Fibroblast of skin of abdomen (primary cell): Measurements from ENCODE around the gene AGGF1.
"Not testable (repeated sequence)": the region's sequence is repeated elsewhere in the genome, so short reads cannot be mapped to it uniquely, and the experiment has no call there.

Experiments
- DNase-seq: peaks from one replicate; pipeline ENCODE4 v3.0.0-alpha.2; 2013

The AGGF1 gene

DNA sequence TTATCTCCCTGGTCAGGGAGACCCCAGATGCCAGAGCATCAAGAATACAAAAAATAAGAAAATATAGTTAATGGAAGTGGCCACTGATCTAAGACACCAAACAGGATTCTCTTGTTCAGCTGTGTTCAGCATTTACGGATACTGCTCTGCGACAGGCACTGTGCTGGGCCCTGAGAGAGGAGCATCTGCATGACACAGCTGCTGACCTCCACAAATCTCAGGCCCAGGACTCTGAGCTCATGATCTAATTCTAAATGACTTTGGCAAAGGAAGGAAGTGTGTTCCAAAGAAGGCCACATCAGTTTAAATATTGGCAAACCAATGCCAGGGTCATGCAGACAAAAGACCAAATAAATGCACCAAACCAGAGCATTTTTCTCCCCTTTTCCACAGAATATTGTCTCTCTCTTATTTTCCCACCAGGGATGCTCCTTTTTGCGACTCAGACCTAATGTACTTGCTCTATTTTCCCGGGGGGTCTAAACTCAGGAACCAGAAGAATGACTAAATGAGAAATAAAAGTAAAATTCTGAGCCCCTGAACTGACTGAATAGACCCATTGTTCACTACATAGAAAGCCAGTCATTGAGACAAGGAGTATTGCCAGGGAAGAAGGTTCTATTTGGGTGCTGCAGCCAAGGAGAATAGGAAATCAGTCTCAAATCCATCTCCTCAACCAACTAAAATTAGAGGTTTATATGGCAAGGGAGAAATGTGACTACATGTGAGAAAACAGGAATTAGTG lies 1.4 kb upstream of the AGGF1 start:
- no peak for DNase-seq

DNA sequence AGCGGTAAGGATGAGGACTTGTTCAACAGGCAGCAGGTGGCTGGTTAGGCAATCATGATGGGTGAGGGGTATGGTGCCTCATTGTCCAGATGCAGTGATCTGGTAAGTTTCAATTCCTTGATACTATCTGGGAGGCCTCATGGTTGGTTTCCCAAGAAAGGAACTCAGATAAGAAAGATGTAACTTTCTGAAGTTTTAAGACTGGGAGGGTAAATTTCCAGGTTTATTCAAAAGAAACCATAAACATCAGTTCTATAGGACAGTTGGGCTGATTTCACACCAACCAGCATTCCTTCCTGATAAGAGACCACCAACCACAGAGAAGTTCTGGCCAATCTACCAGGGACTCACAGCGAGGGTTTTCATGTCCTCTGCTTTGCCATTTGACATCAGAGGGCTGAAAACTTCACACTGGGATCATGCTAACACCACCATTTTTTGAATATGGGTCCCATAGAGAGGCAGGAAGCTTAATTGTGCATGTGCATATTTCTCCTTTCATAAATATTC lies 773 bp upstream of the AGGF1 start:
- DNase-seq, result no peak

DNA sequence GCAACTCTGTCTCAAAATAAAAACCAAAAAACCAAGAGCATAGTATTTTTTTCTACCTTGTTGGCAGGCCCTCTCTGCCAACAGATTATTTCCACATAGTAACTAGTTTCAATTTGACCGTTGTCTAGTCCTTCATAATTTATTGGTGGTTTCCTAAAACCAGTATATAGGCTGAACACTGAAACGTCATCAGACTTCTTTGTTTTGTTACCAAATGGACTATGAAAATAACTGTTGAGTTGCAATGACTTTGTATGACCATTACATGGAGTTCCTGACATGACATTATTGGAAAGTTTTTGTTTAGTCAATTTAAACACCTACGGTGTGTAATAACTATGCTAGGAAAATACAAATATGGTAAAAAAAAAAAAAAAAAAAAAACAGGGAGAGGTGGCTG lies 1.7 kb downstream of the AGGF1 start:
- DNase-seq, result no peak

DNA sequence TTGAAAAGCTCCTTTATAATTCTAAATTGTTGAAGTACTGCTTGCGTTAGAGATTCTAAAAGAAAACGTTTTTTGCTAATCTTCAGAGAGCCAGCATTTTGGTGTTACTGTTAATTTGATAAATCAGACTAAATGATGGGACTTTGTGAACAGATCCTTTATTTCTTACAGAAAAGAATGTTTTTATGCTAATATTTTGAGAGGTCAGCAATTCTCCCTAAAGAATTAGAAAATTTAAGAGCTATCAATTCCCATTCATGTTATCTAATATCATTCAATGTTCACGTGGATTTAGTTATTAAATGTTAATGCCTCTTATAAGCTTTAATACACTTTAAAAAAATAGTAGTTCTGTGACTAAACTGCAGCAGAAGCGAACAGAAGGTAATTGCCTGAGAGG lies 2.4 kb downstream of the AGGF1 start:
- DNase-seq, result no peak

DNA sequence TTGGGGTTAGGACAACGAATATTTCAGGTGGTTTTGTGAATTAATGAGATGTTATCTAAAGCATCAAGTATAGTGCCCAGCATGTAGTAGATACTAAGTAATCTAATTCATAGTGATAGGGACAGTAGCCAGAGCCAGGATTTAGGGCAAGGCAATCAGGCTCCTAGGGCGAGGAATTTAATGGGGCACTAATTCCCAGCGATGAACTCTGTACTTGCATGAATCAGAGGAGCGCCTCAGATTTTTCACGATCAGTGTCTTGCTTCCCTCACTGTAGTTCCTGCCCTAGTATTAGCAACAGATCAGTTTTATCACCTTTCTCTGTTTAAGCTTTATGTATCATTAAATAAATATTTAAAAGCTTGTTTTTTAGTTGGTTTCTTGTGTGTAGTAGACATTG lies 3.1 kb downstream of the AGGF1 start:
- DNase-seq, result no peak

DNA sequence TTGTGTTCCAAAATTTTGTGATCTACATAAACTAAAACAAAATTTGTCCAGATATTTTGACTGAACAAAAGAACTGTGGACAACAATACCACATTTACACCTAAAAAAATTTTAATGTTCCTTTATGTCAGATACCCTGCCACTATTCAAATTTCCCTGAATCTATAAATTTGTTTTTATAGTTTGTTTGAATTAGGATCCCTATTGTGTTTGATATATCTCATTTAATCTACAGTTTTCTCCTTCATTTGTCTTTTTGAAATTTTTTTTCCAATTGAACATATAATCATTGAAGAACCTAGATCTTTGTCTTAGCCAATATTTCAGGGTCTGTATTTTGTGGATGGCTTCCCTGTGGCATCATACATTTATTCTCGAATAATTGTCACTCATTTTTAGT lies 5.7 kb downstream of the AGGF1 start:
- no peak for DNase-seq

DNA sequence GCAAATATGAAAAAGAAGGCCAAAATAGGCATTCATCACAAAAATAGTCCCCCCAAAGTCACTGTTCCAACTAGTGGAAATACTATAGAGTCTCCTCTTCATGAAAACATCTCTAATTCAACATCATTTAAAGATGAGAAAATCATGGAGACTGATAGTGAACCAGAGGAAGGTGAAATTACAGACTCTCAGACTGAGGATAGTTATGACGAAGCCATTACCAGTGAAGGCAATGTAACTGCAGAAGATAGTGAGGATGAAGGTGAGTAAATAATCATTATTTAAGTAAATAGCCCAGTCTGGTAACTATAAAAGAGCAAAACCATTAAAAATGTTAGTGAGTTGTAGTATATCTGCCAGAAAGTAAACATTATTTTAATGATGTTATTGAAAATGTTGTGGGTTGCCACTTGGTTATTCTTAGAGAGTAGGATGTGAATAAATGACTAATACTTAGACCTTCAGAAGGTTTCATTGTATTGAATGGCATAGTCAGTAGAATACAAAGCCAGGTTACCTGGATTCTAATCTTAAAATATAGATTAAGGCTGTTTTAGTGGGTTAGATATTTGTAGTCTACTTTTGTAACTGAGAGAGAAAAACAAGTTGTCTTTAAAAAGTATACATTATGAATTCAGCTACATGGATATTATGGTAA lies 16.3 kb downstream of the AGGF1 start:
- DNase-seq, result no peak

DNA sequence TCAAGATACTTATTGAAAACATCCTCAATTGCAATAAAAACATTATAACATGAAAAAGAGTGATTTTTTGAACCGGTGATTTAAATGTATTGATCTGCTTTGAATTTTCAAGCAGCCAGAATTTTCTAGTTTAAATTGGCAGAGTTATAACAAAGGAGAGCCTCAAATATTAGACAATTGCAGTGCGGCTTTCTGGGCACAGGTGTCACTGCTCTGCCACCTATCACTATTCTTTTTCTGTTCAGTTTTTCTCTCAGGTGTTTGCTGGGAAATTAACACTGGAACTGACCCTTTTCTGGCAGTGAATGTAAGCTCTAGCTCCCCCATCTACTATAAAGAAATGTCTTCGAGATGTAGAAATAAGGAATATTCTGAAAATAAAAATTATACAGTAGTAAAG lies 33.8 kb downstream of the AGGF1 start:
- no peak for DNase-seq

DNA sequence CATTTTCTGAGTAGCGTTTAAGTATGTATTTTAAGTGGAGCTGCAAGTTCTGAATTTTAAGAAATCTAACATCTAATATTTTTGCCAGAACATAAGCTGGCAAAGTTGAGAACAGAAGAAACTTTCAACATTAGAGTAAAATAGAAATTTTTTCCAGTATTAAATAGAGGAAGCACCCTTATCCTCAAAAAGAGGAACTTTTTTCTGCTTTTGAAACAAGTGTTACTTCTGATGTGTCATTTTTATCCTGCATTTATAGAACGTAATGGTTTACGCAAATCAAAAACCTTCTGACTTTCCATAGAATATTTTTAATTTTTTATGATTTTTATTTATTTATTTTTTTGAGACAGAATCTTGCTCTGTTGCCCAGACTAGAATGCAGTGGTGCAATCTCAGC lies 35.1 kb downstream of the AGGF1 start:
- no peak for DNase-seq

DNA sequence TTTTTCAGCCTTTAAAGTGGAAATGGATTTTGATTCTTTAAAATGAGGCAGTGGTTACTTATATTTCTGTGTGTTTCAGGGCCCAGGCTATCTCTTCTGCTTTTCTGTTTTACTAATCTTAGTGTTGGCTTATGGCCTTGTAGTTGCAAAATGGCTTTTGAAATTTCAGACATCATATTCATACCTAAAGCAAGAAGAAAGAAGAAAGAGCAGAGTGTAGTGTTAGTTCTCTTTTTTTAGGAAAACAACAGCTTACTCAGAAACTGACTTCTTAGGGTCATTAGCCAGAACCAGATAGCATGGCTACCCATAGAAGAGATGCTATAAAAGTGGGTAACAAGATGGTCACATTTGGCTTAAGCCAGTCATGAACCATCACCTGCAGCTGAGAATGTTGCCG lies 36.0 kb downstream of the AGGF1 start:
- DNase-seq, result no peak

DNA sequence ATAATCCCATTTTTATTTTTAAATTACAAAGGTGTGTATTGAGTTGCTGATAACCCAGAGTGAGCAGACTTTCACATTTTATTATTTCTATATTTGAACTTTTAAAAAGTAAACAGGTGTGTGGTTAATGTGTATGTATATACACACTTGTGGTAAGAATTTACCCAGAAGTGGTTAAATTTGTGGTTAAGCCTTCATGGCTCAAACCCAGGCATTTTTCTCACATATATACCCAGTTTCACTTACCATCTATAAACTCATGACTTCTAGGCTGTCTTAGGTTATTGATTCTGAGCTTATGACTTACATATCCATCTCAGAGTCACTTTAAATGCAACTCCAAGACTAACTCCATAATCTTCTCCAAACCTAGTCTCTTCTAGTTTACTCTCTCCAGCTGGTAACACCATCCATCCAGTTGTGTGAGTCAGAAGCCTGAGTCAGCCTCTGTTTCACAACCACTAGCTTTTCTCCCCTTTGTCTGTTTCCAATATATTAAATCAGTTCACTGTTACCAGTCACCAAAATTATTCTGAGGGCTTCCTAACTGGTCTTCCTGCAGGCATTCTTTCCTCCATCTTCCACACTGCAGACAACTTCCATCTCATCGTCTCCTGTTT lies 36.7 kb downstream of the AGGF1 start:
- peak; percentile 82 for DNase-seq

DNA sequence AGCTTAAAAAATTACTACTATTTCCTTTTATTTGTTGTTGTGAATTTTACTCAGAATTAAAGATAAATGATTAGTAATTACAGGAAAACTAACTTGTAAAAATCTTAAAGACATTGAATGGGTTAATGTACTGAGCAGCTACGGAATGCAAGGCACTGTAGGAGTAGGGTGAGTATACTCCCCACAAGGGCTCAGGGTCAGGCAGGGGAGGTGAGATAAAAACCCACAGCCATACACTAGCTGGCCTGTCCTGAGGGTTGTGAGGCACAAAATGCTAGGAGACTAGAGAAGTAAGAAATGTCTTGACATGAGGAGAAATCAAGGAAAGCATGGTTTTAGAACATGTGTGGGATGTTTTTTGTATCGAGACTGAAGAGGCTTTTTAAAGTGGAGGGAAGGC lies 43.5 kb downstream of the AGGF1 start:
- peak; percentile 4 for DNase-seq

DNA sequence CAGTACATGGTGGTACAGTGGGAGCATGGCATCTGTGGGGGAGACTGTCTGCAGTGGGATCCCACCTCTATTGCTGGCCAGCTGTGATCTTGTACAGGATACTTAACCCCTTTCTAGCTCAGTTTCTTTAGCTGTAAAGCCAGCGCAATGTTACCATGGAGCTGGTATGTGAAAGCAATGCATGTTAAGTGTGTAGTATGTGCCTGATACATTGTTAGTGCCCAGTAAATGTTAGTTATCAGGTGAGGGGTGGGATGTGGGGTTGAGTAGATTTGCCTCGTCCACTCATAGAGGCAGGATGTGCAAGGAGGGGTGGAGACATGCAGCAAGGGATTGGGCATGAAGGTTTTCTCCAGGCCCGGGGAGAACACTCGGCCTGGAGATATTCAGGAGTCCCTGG lies 44.5 kb downstream of the AGGF1 start:
- DNase-seq, result no peak

DNA sequence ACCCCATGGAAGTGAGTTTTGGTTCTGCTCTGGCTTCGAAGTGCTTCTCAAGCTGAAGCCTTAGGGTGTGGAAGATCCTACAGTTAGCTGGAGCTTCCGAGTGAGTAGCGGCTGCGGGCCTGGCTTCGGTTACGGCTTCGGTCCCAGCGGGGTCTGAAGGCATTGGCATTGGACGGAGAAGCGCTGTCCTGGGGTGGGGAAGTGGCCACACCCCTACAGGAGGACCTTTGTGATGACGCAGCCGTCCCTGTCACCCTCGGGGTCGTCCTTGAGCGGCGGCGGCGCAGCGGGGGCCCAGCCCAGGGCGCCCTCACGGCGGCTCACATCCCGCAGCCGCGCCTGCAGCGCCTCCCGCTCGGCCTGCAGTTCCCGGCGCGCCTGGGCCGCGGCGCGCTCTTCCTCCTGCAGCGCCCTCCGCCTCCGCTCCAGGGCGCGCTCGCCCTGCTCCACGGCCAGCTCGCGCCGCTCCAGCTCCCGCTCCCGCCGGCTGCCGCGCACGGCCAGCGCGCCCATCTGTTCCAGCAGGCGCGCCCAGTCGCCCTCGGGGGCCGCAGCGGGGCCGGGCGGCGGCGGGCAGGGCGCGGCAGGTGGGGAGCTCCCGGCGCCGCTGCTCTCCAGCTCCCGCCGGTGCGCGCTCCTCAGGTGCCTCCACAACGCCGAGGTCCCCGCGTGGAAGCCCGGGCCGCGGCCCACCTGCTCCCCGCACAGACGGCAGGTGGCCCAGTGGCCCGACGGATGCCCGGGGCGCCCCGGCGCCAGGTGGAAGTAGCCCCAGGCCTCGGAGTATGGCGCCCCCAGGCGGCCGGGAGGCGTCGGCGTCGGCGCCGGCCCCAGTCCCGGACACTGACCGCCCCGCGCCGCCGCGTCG lies 47.0 kb downstream of the AGGF1 start:
- peak; percentile 50 for DNase-seq

DNA sequence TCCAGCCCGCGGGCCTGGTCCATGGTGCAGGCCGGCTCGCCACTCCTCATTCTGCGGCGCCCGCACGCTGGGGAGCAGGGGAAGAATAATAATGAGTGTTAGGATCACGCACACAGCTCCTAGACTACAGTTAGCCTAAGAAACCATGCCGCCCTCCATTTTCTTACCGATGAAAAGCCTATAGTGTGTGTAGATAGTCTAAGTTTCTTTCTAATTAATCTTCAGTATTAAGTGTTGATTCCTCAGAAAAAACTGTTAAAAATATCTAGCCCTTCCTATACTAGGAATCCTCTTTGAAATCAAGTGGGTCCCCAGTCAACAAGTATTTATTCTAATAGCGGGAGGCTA lies 47.6 kb downstream of the AGGF1 start:
- DNase-seq, result no peak

DNA sequence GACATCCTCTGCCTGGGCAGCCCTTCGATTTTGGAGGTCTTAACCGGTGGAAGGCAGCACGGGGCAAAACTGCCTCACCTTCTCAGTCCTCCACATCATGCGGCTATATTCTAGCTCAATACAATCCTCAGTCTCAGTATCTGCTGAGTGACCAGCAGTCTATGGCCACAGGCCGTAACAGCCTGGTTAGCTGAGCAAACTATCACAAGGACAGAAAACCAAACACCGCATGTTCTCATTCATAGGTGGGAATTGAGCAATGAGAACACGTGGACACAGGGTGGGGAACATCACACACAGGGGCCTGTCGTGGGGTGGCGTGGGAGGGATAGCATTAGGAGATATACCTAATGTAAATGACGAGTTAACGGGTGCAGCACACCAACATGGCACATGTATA lies 50.3 kb downstream of the AGGF1 start:
- not testable (repeated sequence) for DNase-seq

DNA sequence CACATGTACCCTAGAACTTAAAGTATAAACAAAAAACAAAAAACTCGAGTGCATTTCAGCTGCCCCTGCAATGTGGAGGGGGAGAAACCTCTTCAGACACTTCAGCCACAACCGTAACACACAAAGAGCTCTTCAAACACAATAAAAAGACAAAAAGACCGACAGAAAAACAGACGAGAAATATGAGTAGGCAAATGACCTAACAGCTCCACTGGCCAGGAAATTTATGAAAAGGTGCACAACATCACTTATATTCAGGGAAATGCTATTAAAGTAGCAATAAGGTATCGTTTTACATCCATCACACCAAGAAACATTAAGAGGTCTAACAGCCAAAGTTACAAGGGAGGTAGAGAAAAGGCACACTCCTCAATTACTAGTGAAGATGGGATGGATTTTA lies 50.7 kb downstream of the AGGF1 start:
- no peak for DNase-seq

DNA sequence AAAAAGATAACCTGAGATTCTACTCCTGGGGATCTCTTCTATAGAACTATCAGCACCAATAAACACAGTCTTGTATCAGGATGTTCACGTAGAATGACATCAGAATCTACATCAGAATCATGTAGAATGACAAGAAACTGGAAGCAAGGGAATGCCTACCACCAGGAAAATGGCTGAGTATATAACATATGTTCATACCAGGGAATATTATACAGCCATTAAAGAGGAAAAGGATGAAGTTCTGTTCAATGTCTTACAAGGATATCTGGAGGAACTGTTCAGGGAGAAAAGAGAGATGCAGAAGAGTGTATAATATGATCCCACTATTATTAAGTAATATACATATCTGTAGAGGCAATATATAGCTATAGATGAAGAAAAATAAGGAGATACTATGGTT lies 52.1 kb downstream of the AGGF1 start:
- no peak for DNase-seq

DNA sequence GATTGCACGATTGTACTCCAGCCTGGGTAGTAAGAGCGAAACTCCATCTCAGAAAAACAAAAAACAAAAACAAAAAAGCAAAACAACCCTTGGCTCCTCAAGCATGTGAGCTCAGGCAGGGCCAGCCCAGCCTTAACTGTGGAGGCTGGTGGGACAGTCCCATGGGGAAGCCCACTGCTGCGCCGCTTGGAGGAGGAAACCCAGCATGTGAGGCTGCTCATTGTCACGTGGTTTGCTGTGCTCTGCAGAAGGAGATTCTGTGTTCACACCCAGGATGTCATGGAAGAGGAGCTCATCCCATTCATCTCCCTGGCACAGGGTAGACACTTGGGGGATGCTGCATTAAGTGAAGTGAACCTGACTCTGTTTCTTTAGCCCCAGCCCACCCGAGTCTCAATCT lies 52.9 kb downstream of the AGGF1 start:
- DNase-seq, result no peak

DNA sequence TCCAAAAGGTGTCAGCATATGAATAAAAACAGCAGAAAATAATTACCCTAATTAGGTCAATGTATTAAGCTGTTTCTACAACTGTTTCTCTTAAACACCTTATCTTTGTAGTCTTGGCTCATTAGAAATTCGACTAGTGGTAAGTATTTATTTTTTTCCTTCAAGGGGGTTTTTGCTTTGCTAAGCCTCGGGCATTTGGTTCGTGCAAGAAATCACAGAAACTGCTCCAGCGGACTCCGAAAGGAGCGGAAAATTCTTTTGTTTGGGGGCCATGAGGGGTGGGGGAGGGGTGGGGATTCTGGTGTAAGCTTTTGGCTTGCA lies 56.1 kb downstream of the AGGF1 start:
- no peak for DNase-seq

DNA sequence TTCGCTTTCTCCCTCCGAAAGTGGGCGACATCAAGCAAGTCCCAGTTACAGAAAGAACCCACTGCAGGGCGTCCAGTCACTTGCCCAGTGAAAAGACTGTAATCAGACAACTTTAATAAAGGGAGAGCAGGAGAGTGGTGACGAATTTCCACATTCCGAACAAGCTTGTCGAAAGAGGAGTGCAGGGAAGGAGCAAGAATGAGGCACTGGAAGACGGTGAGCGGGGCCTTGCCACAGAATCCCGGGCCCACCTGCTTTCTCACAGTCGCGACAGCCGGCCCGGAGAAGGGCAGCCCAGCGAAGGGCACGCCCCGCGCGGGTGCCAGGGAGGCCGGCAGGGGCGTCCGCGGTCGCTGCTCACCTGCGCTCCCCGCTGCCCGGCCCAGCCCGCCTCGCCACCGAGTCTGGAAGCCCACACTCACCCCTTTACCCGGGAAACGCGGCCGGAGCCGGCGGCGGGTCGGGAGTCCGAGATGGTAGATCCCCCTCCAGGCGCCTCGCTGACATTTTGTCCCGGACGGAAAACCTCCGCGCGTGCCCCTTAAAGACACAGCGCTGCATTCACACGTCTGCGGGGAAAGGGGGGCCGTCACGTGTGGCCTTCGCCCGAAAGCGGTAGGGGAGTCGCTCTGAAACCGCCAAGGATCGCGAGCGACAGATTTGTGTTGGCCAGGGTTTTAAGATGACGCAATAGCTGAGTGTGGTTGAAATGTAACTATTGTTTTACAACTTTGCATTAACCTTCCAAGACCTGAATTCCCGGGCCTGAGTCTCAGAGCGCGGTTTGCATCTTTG lies 56.7 kb downstream of the AGGF1 start, which contains the start of gene ZBED3:
Gene ZBED3 (minus strand): TSS at position 597 of the 795 bp plus-strand sequence. CDS start 9,407 bp downstream, outside the sequence.
- DNase-seq, result peak; percentile 84
